Testis (tissue), 2 donors: ENCODE measurements around the gene KMT2B.

Experiments
- CTCF ChIP-seq, 3 experiments: fragments of 450-650 bp in 2 of 3; fragments of 200-600 bp in 1 of 3; sonication (generic) in 1 of 3; IDR thresholded peaks; one replicate each; pipeline ENCODE4 v1.5.1; 2016 to 2019; ENCODE audit warnings: antibody characterized with exemption in 3 of 3, mild to moderate bottlenecking in 2 of 3, moderate library complexity in 1 of 3
- POLR2A ChIP-seq: fragments of 450-650 bp; IDR thresholded peaks from one replicate; pipeline ENCODE4 v1.6.1; 2017; ENCODE audit warnings: antibody characterized with exemption, mild to moderate bottlenecking, moderate library complexity

- no peak for TF ChIP-seq POLR2A
- no peak for TF ChIP-seq CTCF (IDR thresholded peaks at IDR 0.05)
Measured at GRCh38 chr19:35753634-35754369, 36.0 kb downstream of the KMT2B start.
